GM21367 (cell line): Measurements from ENCODE around the gene MBTD1.
"Not testable (repeated sequence)": the region's sequence is repeated elsewhere in the genome, so short reads cannot be mapped to it uniquely, and the experiment has no call there.

Source experiments
- ATAC-seq: cut with Tn5 transposase; IDR thresholded peaks from one replicate; pipeline ENCODE4 v1.9.1; 2021; ENCODE audit not compliant: unreplicated experiment

MBTD1 gene

DNA sequence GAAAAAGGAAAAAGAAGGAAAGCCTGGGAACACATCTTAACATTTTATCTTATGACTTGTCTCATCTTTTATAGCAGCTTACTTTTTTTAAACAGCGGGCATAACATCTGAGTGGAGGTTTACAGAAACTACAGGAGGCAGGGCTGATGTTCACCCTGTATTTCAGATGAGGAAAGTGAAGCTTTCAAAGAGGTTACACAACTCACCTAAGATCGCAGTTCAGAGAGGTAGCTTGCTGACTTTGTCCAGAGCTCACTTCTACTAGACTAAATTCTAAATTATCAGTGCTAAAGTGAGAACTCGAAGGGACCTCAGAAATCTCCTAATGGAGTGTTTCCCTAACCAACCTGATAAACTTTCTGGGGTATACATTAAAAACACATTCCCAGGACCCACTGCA is 3.7 kb downstream of the MBTD1 start:
- ATAC-seq = no peak

GRCh38 chr17:51255673-51256072 is 4.2 kb downstream of the MBTD1 start:
- ATAC-seq = no peak

DNA sequence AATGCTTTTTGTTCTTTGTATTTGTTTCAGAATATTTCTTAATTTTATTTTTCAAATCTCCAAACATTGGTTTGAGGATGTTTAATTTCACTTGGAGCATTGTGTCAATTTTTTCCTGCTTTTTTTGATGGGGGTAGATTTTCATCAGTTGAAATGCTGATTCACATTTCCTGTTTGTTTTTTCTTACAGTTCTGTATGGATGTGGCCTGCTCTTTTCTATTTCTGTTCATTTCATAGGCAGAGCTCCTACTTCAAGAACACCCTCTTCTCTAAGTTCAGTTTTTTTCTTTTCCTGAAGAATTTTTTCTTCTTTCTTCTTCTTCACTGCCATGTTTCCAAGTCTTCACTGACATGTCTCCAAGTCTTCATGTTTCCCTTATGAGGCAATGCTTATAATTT is 8.8 kb downstream of the MBTD1 start:
- no peak for ATAC-seq

GRCh38 chr17:51250314-51250840 is 9.5 kb downstream of the MBTD1 start:
- no peak for ATAC-seq

- ATAC-seq = no peak
Measured at GRCh38 chr17:51245535-51245934, 14.3 kb downstream of the MBTD1 start.

GRCh38 chr17:51244041-51244440 is 15.8 kb downstream of the MBTD1 start:
- no peak for ATAC-seq

GRCh38 chr17:51240275-51240674 is 19.6 kb downstream of the MBTD1 start:
- ATAC-seq = no peak

- ATAC-seq = peak; percentile 72
Measured at GRCh38 chr17:51238255-51238887, 21.5 kb downstream of the MBTD1 start.

DNA sequence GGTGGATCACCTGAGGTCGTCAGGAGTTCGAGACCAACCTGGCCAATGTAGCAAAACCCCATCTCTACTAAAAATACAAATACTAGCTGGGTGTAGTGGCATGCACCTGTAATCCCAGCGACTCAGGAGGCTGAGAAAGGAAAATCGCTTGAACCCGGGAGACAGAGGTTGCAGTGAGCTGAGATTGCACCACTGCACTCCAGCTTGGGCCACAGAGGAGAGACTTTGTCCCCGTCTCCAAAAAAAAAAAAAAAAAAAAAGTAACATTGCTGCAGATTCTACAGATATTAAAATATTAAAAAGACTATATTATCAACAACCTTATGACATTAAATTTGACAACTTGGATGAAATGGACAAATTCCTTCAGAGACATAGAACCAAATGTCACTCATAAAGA is 25.7 kb downstream of the MBTD1 start:
- no peak for ATAC-seq

- no peak for ATAC-seq
Measured at GRCh38 chr17:51231999-51232398, 27.9 kb downstream of the MBTD1 start.

DNA sequence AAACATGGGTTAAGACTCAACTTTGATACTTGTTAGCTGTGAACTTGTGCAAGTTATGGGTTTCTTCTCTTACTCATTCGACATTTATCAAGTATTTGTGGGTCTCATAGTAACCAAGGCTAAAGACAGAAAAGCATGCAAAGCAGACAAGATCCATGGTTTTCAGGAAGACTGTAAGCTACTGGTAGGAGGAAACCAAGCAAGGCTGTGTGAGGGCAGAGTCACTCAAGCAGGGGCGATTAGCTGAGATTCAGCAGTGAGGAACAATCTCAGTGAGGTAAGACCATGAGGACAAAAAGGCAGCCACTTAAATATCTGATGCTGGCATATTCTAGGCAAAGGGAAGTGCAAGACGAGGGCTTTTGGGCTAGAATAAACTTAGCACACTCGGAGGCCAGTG is 29.5 kb downstream of the MBTD1 start:
- peak; percentile 53 for ATAC-seq

DNA sequence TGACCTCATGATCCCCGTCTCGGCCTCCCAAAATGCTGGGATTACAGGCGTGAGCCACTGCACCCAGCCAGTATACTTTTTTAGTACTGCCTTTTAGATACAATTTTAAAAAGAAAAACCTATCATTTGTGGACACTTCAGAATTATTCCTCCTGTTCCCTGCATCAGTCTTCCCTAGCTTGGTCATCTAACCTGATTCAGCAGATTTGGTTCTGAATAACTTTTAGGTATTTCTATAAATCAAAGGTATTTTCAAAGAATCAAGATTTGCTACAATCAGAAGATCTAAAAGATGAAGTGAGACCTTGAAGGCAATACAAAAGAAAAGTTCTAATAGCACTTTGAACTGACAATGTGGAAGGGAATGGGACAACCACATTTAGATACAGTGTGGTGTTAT is 30.0 kb downstream of the MBTD1 start:
- ATAC-seq = no peak

GRCh38 chr17:51228161-51228560 is 31.7 kb downstream of the MBTD1 start:
- ATAC-seq = no peak

GRCh38 chr17:51225523-51225922 is 34.3 kb downstream of the MBTD1 start:
- ATAC-seq = not testable (repeated sequence)

- ATAC-seq = no peak
Measured at GRCh38 chr17:51224402-51225262, 35.2 kb downstream of the MBTD1 start.

GRCh38 chr17:51221322-51221721 is 38.5 kb downstream of the MBTD1 start:
- ATAC-seq = no peak

GRCh38 chr17:51217946-51218345 is 41.9 kb downstream of the MBTD1 start:
- ATAC-seq = no peak

GRCh38 chr17:51214920-51215319 is 44.9 kb downstream of the MBTD1 start:
- ATAC-seq = no peak

DNA sequence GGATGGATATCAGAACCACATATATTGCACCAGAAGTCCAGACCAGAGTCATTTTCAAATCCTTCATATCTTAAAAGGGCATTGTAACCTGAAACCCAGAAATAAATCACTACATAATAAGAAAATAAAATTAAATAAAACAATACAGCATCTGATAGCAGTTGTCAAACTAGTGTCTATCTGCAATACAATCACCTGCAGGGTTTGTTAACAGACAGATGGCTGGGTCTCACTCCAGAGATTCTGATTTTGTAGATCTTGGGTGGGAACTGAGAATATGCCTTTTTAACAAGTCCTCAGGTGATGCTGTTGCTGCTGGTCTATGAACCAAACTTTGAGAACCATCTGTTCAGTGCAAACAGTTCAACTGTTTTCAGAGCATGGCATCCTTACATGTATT is 56.0 kb downstream of the MBTD1 start:
- no peak for ATAC-seq

DNA sequence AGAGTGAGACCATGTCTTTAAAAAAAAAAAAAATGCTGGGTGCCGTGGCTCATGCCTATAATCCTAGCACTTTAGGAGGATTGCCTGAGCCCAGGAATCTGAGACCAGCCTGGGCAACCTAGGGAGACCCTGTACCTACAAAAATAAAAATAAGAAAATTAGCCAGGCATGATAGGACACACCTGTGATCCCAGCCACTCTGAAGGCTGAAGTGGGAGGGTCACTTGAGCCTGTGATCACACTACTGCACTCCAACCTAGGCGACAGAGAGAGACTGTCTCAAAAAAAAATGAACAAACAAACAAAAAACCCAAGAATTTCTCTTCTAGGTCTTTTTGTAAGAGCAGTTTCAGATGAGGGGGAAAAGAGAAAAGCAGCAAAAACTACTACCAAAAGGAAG is 59.0 kb downstream of the MBTD1 start:
- ATAC-seq = no peak

DNA sequence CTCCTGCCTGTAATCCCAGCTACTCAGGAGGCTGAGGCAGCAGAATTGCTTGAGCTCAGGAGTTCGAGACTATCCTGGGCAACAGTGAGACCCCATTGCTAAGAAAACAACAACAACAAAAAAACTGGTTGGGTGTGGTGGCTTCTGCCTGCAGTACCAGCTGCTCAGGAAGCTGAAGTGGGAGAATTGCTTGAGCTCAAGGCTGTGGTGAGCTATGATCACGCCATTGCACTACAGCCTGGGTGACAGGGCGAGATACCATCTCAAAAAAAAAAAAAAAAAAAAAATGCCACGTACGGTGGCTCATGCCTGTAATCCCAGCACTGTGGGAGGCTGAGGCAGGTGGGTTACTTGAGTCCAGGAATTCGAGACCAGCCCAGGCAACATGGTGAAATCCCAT is 59.6 kb downstream of the MBTD1 start:
- no peak for ATAC-seq

DNA sequence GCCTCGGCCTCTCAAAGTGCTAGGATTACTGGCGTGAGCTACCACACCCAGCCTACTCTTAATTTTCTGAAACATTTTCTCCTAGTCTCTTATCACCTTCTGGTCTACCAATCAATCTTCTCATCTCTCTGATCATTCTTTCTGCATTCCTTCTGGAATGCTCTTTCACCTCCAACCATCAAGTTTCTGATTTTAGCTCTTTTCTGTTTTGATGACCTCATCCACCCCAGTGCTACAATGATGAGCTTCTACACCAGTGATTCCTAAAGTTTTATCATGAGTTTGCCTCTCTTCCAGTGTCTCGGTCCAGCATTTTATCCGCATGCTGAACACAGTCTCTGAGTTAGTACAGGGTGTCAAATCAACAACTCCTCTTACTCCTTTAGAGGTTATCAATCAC is 62.1 kb downstream of the MBTD1 start:
- no peak for ATAC-seq
